K562 (cell line): Measurements from ENCODE around the gene NR5A2. TPM values are rescaled to one million over a fixed set of nuclear protein-coding genes. Genes with fewer than 3 reads are reported as not detected.

Source experiments
- ATAC-seq: fragments of 200-7000 bp; cut with Tn5 transposase; 3 replicates; pipeline ENCODE4 v1.9.1; 2020; ENCODE audit warnings: moderate library complexity
- BruUV-seq: library from RNA; stranded (reverse); fragments of 400-500 nt; replicated peaks from 2 replicates; lab custom pipeline; 2021; lab: Mats Ljungman, UMichigan
- CTCF ChIA-PET: fragments of 300-600 bp; formaldehyde crosslinking; extraction: SDS; loops from one replicate; lab custom pipeline; 2021; ENCODE audit warnings: low intra/inter-chr PET ratio; lab: Yijun Ruan, JAX
- POLR2A ChIA-PET: fragments of 300-600, 350-650 bp; sonication (Branson Sonifier 250); formaldehyde crosslinking; extraction: SDS; loops from one replicate; lab custom pipeline; 2021; ENCODE audit warnings: antibody characterized with exemption, inconsistent platforms; lab: Yijun Ruan, JAX
- DNase-seq, 4 experiments: peaks; one replicate each; pipeline versions ENCODE4 v3.0.0 to v3.0.0-alpha.2; 2011 to 2018; ENCODE audit warnings: low spot score in 3 of 4, mixed read lengths in 3 of 4; ENCODE audit errors: extremely low read depth in 1 of 4
- FAIRE-seq: peaks from 2 replicates; lab custom pipeline; 2011; peaks lifted over from hg19 to GRCh38; lab: Jason Lieb, UNC
- H2AFZ ChIP-seq: 2 replicates; pipeline ENCODE4 v1.6.0; 2011; ENCODE audit warnings: low read depth, low read length, control low read depth, inconsistent platforms
- H3K27ac ChIP-seq: fragments of 200-600 bp; 3 replicates; pipeline ENCODE4 v1.8.0; 2011; ENCODE audit warnings: low read depth, mild to moderate bottlenecking, control low read depth, inconsistent platforms, low read length, moderate library complexity, mixed read lengths; ENCODE audit errors: extremely low read depth
- H3K27me3 ChIP-seq, 2 experiments: fragments of 300-600 bp in 1 of 2; 2 replicates in 1 of 2; 3 replicates in 1 of 2; pipeline versions ENCODE4 v1.6.0 to v1.8.0; 2011; ENCODE audit warnings: inconsistent platforms in 2 of 2, low read length in 2 of 2, mild to moderate bottlenecking in 1 of 2, mixed read lengths in 1 of 2, moderate library complexity in 1 of 2; ENCODE audit not compliant: control insufficient read depth in 2 of 2, insufficient read depth in 2 of 2
- H3K36me3 ChIP-seq: fragments of 300-600 bp; 3 replicates; pipeline ENCODE4 v1.8.0; 2011; ENCODE audit warnings: mild to moderate bottlenecking, low read length, inconsistent platforms; ENCODE audit not compliant: control insufficient read depth, insufficient read depth
- H3K4me1 ChIP-seq, 2 experiments: fragments of 200-600 bp in 1 of 2; replicated peaks in 1 of 2; 2 replicates in 1 of 2; 3 replicates in 1 of 2; pipeline versions ENCODE4 v1.5.1 to v1.8.0; 2011; ENCODE audit warnings: inconsistent platforms in 2 of 2, low read length in 2 of 2, mild to moderate bottlenecking in 1 of 2, mixed read lengths in 1 of 2, moderate library complexity in 1 of 2; ENCODE audit not compliant: control insufficient read depth in 2 of 2, insufficient read depth in 2 of 2
- H3K4me2 ChIP-seq: 2 replicates; pipeline ENCODE4 v1.6.1; 2011; ENCODE audit warnings: low read length, control low read depth, inconsistent platforms, mixed read lengths; ENCODE audit not compliant: insufficient read depth
- H3K4me3 ChIP-seq: fragments of 200-600 bp; sonication (generic), shearing (Covaris generic); 2 replicates; pipeline ENCODE4 v1.5.1; 2016; ENCODE audit warnings: control low read depth, inconsistent platforms
- H3K79me2 ChIP-seq: fragments of 200-600 bp; 3 replicates; pipeline ENCODE4 v1.8.0; 2011; ENCODE audit warnings: low read length, inconsistent platforms; ENCODE audit not compliant: control insufficient read depth, insufficient read depth
- H3K9ac ChIP-seq, 2 experiments: 2 replicates each; pipeline versions ENCODE4 v1.6.0 to v1.6.1; 2011; ENCODE audit warnings: low read depth in 2 of 2, low read length in 2 of 2, control low read depth in 1 of 2, inconsistent platforms in 1 of 2, mild to moderate bottlenecking in 1 of 2, mixed read lengths in 1 of 2; ENCODE audit not compliant: insufficient read depth in 1 of 2
- H3K9me1 ChIP-seq: one replicate; pipeline ENCODE4 v1.6.0; 2011; ENCODE audit warnings: inconsistent platforms, mild to moderate bottlenecking, low read length, moderate library complexity; ENCODE audit not compliant: control insufficient read depth, insufficient read depth
- H3K9me3 ChIP-seq: replicated peaks from 2 replicates; pipeline ENCODE4 v1.5.1; 2011; ENCODE audit warnings: low read depth, low read length, inconsistent platforms; ENCODE audit not compliant: control insufficient read depth, insufficient read depth
- H4K20me1 ChIP-seq: replicated peaks from 2 replicates; pipeline ENCODE4 v1.6.1; 2011; ENCODE audit warnings: low read length, inconsistent platforms, mixed read lengths; ENCODE audit not compliant: control insufficient read depth, insufficient read depth
- CEBPB ChIP-seq: fragments of 450-650 bp; IDR thresholded peaks from 2 replicates; pipeline ENCODE4 v1.6.1; 2016; ENCODE audit warnings: missing genetic modification characterization, missing compliant biosample characterization
- EGR1 ChIP-seq: fragments of 450-650 bp; conservative IDR thresholded peaks from 2 replicates; pipeline ENCODE4 v1.6.1; 2017; ENCODE audit warnings: mild to moderate bottlenecking
- KDM1A ChIP-seq, 2 experiments: fragments of 450-650 bp; IDR thresholded peaks; 2 replicates each; pipeline ENCODE4 v1.6.1; 2016; ENCODE audit warnings: mild to moderate bottlenecking in 2 of 2
- MAFK ChIP-seq: IDR thresholded peaks from 2 replicates; pipeline ENCODE4 v1.6.1; 2011; ENCODE audit warnings: low read length, improper control_type of control experiment
- NFXL1 ChIP-seq: fragments of 450-650 bp; formaldehyde crosslinking; IDR thresholded peaks from 2 replicates; pipeline ENCODE4 v1.4.0; 2021; ENCODE audit warnings: mild to moderate bottlenecking
- RUNX1 ChIP-seq: sonication (generic); IDR thresholded peaks from 2 replicates; pipeline ENCODE4 v1.6.1; 2016; ENCODE audit warnings: antibody characterized with exemption, low read depth
- USF1 ChIP-seq: sonication (generic); formaldehyde crosslinking; IDR thresholded peaks from 2 replicates; pipeline ENCODE4 v1.9.0; 2022; ENCODE audit warnings: mild to moderate bottlenecking, missing genetic modification reagents
- ZBTB17 ChIP-seq: fragments of 450-650 bp; formaldehyde crosslinking; IDR thresholded peaks from 2 replicates; pipeline ENCODE4 v1.4.0; 2020; ENCODE audit warnings: mild to moderate bottlenecking
- ZFPM2 ChIP-seq: fragments of 250-450 bp; sonication (Bioruptor Pico); IDR thresholded peaks from 2 replicates; pipeline ENCODE4 v1.5.1; 2022; ENCODE audit warnings: mild to moderate bottlenecking
- WGBS: fragments of 100-300 bp; shearing (Covaris generic); methylation state at CpG from one replicate; pipeline ENCODE4 v1.1.6; 2016; ENCODE audit warnings: low coverage, mixed read lengths; ENCODE audit not compliant: insufficient coverage; ENCODE audit errors: missing lambda C conversion rate; 5-methylcytosine and 5-hydroxymethylcytosine counted together
- in situ Hi-C: fragments of 300-500 bp; cut with MboI; formaldehyde crosslinking; loops from 4 replicates; pipeline ENCODE4 v1.15.0; 2018; ENCODE audit warnings: inconsistent platforms, mixed read lengths
- intact Hi-C: fragments of 100-400 bp; cut with micrococcal nuclease; formaldehyde crosslinking; loops from 2 replicates; pipeline ENCODE4 v1.14.2; 2022
- polyA plus RNA-seq, 8 experiments: library from polyadenylated mRNA; depleted of rRNA in 4 of 8; stranded (reverse) in 5 of 8; unstranded in 3 of 8; fragments of >200 nt; fragmentation: Nextera tagmentation in 2 of 8; fragmentation: Illumina TruSeq in 1 of 8; extraction: Ambion mirVana in 2 of 8; extraction: Trizol in 1 of 8; gene quantifications; 2 replicates each; pipeline versions ENCODE4 v1.2.1 to v1.2.3, GENCODE V29; 2011 to 2014; ENCODE audit warnings: inconsistent platforms in 1 of 8, missing spikeins in 1 of 8
- total RNA-seq, 7 experiments: library from RNA; depleted of rRNA in 6 of 7; stranded (reverse); fragments of >200 nt in 6 of 7; fragmentation: Illumina TruSeq in 2 of 7; extraction: Trizol in 2 of 7; gene quantifications; 2 replicates each; pipeline versions ENCODE4 v1.2.1 to v1.2.3, GENCODE V29; 2011 to 2021; ENCODE audit warnings: low replicate concordance in 1 of 7

The NR5A2 gene
- total and polyA plus RNA-seq, 9 of the 15 experiments (the other 6 are each of a cell fraction or from before 2014, with no cell fraction given): 0.13 to 0.40 (median 0.29) TPM

DNA sequence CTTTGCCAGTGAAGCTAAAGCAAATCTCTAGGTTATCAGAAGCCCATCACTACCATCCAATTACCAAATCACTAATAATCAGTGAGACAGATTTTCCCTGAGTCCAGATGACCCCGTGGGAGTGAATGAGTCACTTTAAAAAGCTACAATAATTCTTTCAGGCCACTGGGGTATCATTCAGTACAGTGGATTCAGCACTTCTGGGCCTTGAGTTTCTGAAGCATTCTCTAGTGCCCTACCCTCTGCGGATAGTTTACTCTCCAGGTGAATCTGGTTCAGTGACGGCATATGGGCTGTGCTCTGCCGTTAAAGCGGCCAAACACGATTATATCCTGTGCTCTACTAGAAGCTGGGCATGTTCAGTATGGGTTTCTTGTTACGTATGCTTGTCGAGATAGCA, 26.1 kb downstream of the NR5A2 start:
- Histone ChIP-seq H3K9me3 (no peaks in the 10 kb centered on the region), H4K20me1 (no peaks in the 10 kb centered on the region), H3K9ac (no peak overlapping the region), H3K9me1 (no peaks in the 10 kb centered on the region), H3K4me2 (no peak overlapping the region), H2AFZ (no peak overlapping the region)
- FAIRE-seq: no peak
- in situ Hi-C loops: no loop called here
- TF ChIP-seq RUNX1: no peak
- peak; percentile 19 to 42; a peak in 1 of 4 replicates for TF ChIP-seq KDM1A (IDR thresholded peaks at IDR 0.05)
- TF ChIP-seq EGR1: 0 out of 2 replicates have a peak, but pooled peaks have one; percentile 9
- TF ChIP-seq, all 486 proteins: peak for 2
- no peak for DNase-seq
- WGBS: under 1% methylated on average over 8 of the region's 8 CpGs
- ATAC-seq: no peak
- Histone ChIP-seq H3K27me3 (peaks cover 15 to 36% of the 10 kb centered on the region in 2 experiments; a peak in 4 of 5 replicates), H3K4me1 (no peaks in the 10 kb centered on the region), H3K79me2 (no peaks in the 10 kb centered on the region), H3K36me3 (no peaks in the 10 kb centered on the region), H3K27ac (no peak overlapping the region), H3K4me3 (no peak overlapping the region)
- intact Hi-C loops: no loop called here
- POLR2A ChIA-PET: interaction anchor here (0.6 kb wide), 1 partner anchor 428 kb away, joined by 3 read pairs; no protein-coding TSS in a partner anchor
- BruUV-seq: no TSS peak
- CTCF ChIA-PET: no interaction called here

DNA sequence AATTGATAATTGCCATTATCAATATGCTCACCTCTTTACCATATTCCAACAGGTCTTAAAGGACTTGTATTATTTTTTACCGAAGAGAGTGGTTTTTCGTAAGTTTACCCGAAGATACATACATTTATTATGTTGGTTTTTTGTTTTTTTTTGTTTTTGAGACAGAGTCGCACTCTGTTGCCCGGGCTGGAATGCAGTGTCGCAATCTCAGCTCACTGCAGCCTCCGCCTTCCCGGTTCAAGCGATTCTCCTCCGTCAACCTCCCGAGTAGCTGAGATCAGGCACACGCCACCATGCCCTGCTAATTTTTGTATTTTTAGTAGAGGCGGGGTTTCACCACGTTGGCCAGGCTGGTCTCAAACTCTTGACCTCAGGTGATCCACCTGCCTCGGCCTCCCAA, 30.8 kb downstream of the NR5A2 start:
- Histone ChIP-seq H3K9me1 (no peaks in the 10 kb centered on the region), H3K9me3 (no peaks in the 10 kb centered on the region), H3K27ac (no peak overlapping the region), H3K27me3 (peaks cover 8 to 23% of the 10 kb centered on the region in 2 experiments; a peak in 4 of 5 replicates), H3K9ac (no peak overlapping the region), H3K4me2 (no peak overlapping the region), H3K36me3 (no peaks in the 10 kb centered on the region), H4K20me1 (no peaks in the 10 kb centered on the region), H3K79me2 (no peaks in the 10 kb centered on the region), H3K4me3 (no peak overlapping the region), H3K4me1 (no peaks in the 10 kb centered on the region), H2AFZ (no peak overlapping the region)
- POLR2A ChIA-PET: interaction anchor here (0.6 kb wide), 1 partner anchor 46 kb away, joined by 3 read pairs; no protein-coding TSS in a partner anchor
- in situ Hi-C loops (no loop called here), intact Hi-C loops (no loop called here)
- TF ChIP-seq MAFK (no peak), USF1 (CRISPR knock-in tag) (no peak), ZBTB17 (CRISPR knock-in tag) (no peak), NFXL1 (CRISPR knock-in tag) (no peak), CEBPB (tag) (peak; percentile 64), ZFPM2 (CRISPR knock-in tag) (no peak)
- ATAC-seq: no peak
- CTCF ChIA-PET: no interaction called here
- BruUV-seq: no TSS peak
- no peak for DNase-seq
- WGBS: 3% methylated on average over 15 of the region's 15 CpGs
- FAIRE-seq: no peak
